K562 (cell line): ENCODE measurements around the gene MPRIP. TPM values are rescaled to one million over a fixed set of nuclear protein-coding genes. Genes with fewer than 3 reads are reported as not detected.

Experiments used
- ATAC-seq: fragments of 200-7000 bp; cut with Tn5 transposase; 3 replicates; pipeline ENCODE4 v1.9.1; 2020; ENCODE audit warnings: moderate library complexity
- BruUV-seq: library from RNA; stranded (reverse); fragments of 400-500 nt; replicated peaks from 2 replicates; lab custom pipeline; 2021; lab: Mats Ljungman, UMichigan
- CTCF ChIA-PET: fragments of 300-600 bp; formaldehyde crosslinking; extraction: SDS; loops from one replicate; lab custom pipeline; 2021; ENCODE audit warnings: low intra/inter-chr PET ratio; lab: Yijun Ruan, JAX
- POLR2A ChIA-PET: fragments of 300-600, 350-650 bp; sonication (Branson Sonifier 250); formaldehyde crosslinking; extraction: SDS; loops from one replicate; lab custom pipeline; 2021; ENCODE audit warnings: antibody characterized with exemption, inconsistent platforms; lab: Yijun Ruan, JAX
- DNase-seq, 4 experiments: peaks; one replicate each; pipeline versions ENCODE4 v3.0.0 to v3.0.0-alpha.2; 2011 to 2018; ENCODE audit warnings: low spot score in 3 of 4, mixed read lengths in 3 of 4; ENCODE audit errors: extremely low read depth in 1 of 4
- FAIRE-seq: peaks from 2 replicates; lab custom pipeline; 2011; peaks lifted over from hg19 to GRCh38; lab: Jason Lieb, UNC
- H2AFZ ChIP-seq: 2 replicates; pipeline ENCODE4 v1.6.0; 2011; ENCODE audit warnings: low read depth, low read length, control low read depth, inconsistent platforms
- H3K27ac ChIP-seq: fragments of 200-600 bp; 3 replicates; pipeline ENCODE4 v1.8.0; 2011; ENCODE audit warnings: low read depth, mild to moderate bottlenecking, control low read depth, inconsistent platforms, low read length, moderate library complexity, mixed read lengths; ENCODE audit errors: extremely low read depth
- H3K27me3 ChIP-seq, 2 experiments: fragments of 300-600 bp in 1 of 2; 2 replicates in 1 of 2; 3 replicates in 1 of 2; pipeline versions ENCODE4 v1.6.0 to v1.8.0; 2011; ENCODE audit warnings: inconsistent platforms in 2 of 2, low read length in 2 of 2, mild to moderate bottlenecking in 1 of 2, mixed read lengths in 1 of 2, moderate library complexity in 1 of 2; ENCODE audit not compliant: control insufficient read depth in 2 of 2, insufficient read depth in 2 of 2
- H3K36me3 ChIP-seq: fragments of 300-600 bp; 3 replicates; pipeline ENCODE4 v1.8.0; 2011; ENCODE audit warnings: mild to moderate bottlenecking, low read length, inconsistent platforms; ENCODE audit not compliant: control insufficient read depth, insufficient read depth
- H3K4me1 ChIP-seq, 2 experiments: fragments of 200-600 bp in 1 of 2; replicated peaks in 1 of 2; 2 replicates in 1 of 2; 3 replicates in 1 of 2; pipeline versions ENCODE4 v1.5.1 to v1.8.0; 2011; ENCODE audit warnings: inconsistent platforms in 2 of 2, low read length in 2 of 2, mild to moderate bottlenecking in 1 of 2, mixed read lengths in 1 of 2, moderate library complexity in 1 of 2; ENCODE audit not compliant: control insufficient read depth in 2 of 2, insufficient read depth in 2 of 2
- H3K4me2 ChIP-seq: 2 replicates; pipeline ENCODE4 v1.6.1; 2011; ENCODE audit warnings: low read length, control low read depth, inconsistent platforms, mixed read lengths; ENCODE audit not compliant: insufficient read depth
- H3K4me3 ChIP-seq: fragments of 200-600 bp; sonication (generic), shearing (Covaris generic); 2 replicates; pipeline ENCODE4 v1.5.1; 2016; ENCODE audit warnings: control low read depth, inconsistent platforms
- H3K79me2 ChIP-seq: fragments of 200-600 bp; 3 replicates; pipeline ENCODE4 v1.8.0; 2011; ENCODE audit warnings: low read length, inconsistent platforms; ENCODE audit not compliant: control insufficient read depth, insufficient read depth
- H3K9ac ChIP-seq, 2 experiments: 2 replicates each; pipeline versions ENCODE4 v1.6.0 to v1.6.1; 2011; ENCODE audit warnings: low read depth in 2 of 2, low read length in 2 of 2, control low read depth in 1 of 2, inconsistent platforms in 1 of 2, mild to moderate bottlenecking in 1 of 2, mixed read lengths in 1 of 2; ENCODE audit not compliant: insufficient read depth in 1 of 2
- H3K9me1 ChIP-seq: one replicate; pipeline ENCODE4 v1.6.0; 2011; ENCODE audit warnings: inconsistent platforms, mild to moderate bottlenecking, low read length, moderate library complexity; ENCODE audit not compliant: control insufficient read depth, insufficient read depth
- H3K9me3 ChIP-seq: replicated peaks from 2 replicates; pipeline ENCODE4 v1.5.1; 2011; ENCODE audit warnings: low read depth, low read length, inconsistent platforms; ENCODE audit not compliant: control insufficient read depth, insufficient read depth
- H4K20me1 ChIP-seq: replicated peaks from 2 replicates; pipeline ENCODE4 v1.6.1; 2011; ENCODE audit warnings: low read length, inconsistent platforms, mixed read lengths; ENCODE audit not compliant: control insufficient read depth, insufficient read depth
- ESRRA ChIP-seq: fragments of 450-650 bp; IDR thresholded peaks from 2 replicates; pipeline ENCODE4 v1.6.1; 2014; ENCODE audit warnings: low read depth, mild to moderate bottlenecking, moderate library complexity, borderline replicate concordance
- GATA2 ChIP-seq: sonication (generic); formaldehyde crosslinking; IDR thresholded peaks from 2 replicates; pipeline ENCODE4 v1.4.0; 2020; ENCODE audit warnings: mild to moderate bottlenecking, missing genetic modification reagents
- ZNF217 ChIP-seq: sonication (generic); formaldehyde crosslinking; IDR thresholded peaks from 2 replicates; pipeline ENCODE4 v1.8.0; 2022; ENCODE audit warnings: mild to moderate bottlenecking, missing genetic modification reagents
- ZNF717 ChIP-seq: fragments of 250-450 bp; sonication (Bioruptor Pico); IDR thresholded peaks from 2 replicates; pipeline ENCODE4 v1.5.0; 2021
- WGBS: fragments of 100-300 bp; shearing (Covaris generic); methylation state at CpG from one replicate; pipeline ENCODE4 v1.1.6; 2016; ENCODE audit warnings: low coverage, mixed read lengths; ENCODE audit not compliant: insufficient coverage; ENCODE audit errors: missing lambda C conversion rate; 5-methylcytosine and 5-hydroxymethylcytosine counted together
- in situ Hi-C: fragments of 300-500 bp; cut with MboI; formaldehyde crosslinking; loops from 4 replicates; pipeline ENCODE4 v1.15.0; 2018; ENCODE audit warnings: inconsistent platforms, mixed read lengths
- intact Hi-C: fragments of 100-400 bp; cut with micrococcal nuclease; formaldehyde crosslinking; loops from 2 replicates; pipeline ENCODE4 v1.14.2; 2022
- polyA plus RNA-seq, 8 experiments: library from polyadenylated mRNA; depleted of rRNA in 4 of 8; stranded (reverse) in 5 of 8; unstranded in 3 of 8; fragments of >200 nt; fragmentation: Nextera tagmentation in 2 of 8; fragmentation: Illumina TruSeq in 1 of 8; extraction: Ambion mirVana in 2 of 8; extraction: Trizol in 1 of 8; gene quantifications; 2 replicates each; pipeline versions ENCODE4 v1.2.1 to v1.2.3, GENCODE V29; 2011 to 2014; ENCODE audit warnings: inconsistent platforms in 1 of 8, missing spikeins in 1 of 8
- total RNA-seq, 7 experiments: library from RNA; depleted of rRNA in 6 of 7; stranded (reverse); fragments of >200 nt in 6 of 7; fragmentation: Illumina TruSeq in 2 of 7; extraction: Trizol in 2 of 7; gene quantifications; 2 replicates each; pipeline versions ENCODE4 v1.2.1 to v1.2.3, GENCODE V29; 2011 to 2021; ENCODE audit warnings: low replicate concordance in 1 of 7
- TF ChIP-seq, protein P1 (sequence below): fragments of 250-450 bp; sonication (Bioruptor Pico); IDR thresholded peaks from 2 replicates; pipeline ENCODE4 v1.9.0; 2021; ENCODE audit warnings: mild to moderate bottlenecking, inconsistent platforms
- TF ChIP-seq, protein P2 (sequence below): sonication (generic); formaldehyde crosslinking; IDR thresholded peaks from 2 replicates; pipeline ENCODE4 v1.8.1; 2022; ENCODE audit warnings: missing genetic modification reagents

Gene MPRIP
- total and polyA plus RNA-seq, 9 of the 15 experiments (the other 6 are each of a cell fraction or from before 2014, with no cell fraction given), result 10.0 to 72.6 (median 30.1) TPM

DNA sequence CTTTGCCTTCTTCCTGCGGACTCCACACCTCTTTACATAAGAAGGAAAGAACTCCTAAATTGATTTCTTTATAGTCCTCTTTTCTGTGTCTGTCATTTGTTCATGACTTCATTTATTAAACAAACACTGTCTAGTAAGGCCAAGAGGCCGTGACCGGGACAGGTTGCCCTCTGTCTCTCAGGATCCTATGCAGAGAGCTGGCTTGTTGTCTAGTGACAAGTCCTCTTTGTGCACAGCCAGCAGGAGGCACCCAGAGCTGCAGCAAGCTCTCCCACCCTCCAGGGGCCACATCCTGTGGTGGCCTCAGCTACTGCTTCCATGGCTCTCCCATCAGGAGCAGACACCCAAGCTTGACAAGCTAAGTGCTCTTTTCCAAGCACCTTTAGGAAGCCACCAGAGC lies 113.3 kb downstream of the MPRIP start:
- 100% methylated on average over 3 of the region's 3 CpGs for WGBS
- H3K9me1 ChIP-seq, result no peaks in the 10 kb centered on the region
- ATAC-seq, result no peak
- no peak for TF ChIP-seq GATA2 (CRISPR knock-in tag)
- TF ChIP-seq ZNF717 (CRISPR knock-in tag), result no peak
- no peak for TF ChIP-seq ZNF217 (CRISPR knock-in tag)
- TF ChIP-seq ESRRA, result no peak
- TF ChIP-seq, protein P1, sequence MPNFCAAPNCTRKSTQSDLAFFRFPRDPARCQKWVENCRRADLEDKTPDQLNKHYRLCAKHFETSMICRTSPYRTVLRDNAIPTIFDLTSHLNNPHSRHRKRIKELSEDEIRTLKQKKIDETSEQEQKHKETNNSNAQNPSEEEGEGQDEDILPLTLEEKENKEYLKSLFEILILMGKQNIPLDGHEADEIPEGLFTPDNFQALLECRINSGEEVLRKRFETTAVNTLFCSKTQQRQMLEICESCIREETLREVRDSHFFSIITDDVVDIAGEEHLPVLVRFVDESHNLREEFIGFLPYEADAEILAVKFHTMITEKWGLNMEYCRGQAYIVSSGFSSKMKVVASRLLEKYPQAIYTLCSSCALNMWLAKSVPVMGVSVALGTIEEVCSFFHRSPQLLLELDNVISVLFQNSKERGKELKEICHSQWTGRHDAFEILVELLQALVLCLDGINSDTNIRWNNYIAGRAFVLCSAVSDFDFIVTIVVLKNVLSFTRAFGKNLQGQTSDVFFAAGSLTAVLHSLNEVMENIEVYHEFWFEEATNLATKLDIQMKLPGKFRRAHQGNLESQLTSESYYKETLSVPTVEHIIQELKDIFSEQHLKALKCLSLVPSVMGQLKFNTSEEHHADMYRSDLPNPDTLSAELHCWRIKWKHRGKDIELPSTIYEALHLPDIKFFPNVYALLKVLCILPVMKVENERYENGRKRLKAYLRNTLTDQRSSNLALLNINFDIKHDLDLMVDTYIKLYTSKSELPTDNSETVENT (CRISPR knock-in tag), result no peak
- TF ChIP-seq, protein P2, sequence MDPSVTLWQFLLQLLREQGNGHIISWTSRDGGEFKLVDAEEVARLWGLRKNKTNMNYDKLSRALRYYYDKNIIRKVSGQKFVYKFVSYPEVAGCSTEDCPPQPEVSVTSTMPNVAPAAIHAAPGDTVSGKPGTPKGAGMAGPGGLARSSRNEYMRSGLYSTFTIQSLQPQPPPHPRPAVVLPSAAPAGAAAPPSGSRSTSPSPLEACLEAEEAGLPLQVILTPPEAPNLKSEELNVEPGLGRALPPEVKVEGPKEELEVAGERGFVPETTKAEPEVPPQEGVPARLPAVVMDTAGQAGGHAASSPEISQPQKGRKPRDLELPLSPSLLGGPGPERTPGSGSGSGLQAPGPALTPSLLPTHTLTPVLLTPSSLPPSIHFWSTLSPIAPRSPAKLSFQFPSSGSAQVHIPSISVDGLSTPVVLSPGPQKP, result no peak
- no TSS peak for BruUV-seq
- no peak overlapping the region for H3K4me2 ChIP-seq
- no peak for FAIRE-seq
- no peak for DNase-seq
- no peaks in the 10 kb centered on the region; a peak in 1 of 5 replicates for H3K4me1 ChIP-seq
- H3K27me3 ChIP-seq, result no peaks in the 10 kb centered on the region
- H3K27ac ChIP-seq, result no peak overlapping the region
- no peaks in the 10 kb centered on the region for H3K9me3 ChIP-seq
- ChIA-PET CTCF (no interaction called here), POLR2A (no interaction called here)
- H3K79me2 ChIP-seq, result no peaks in the 10 kb centered on the region
- no peak overlapping the region for H3K9ac ChIP-seq
- intact Hi-C loops, result no loop called here
- H3K4me3 ChIP-seq, result no peak overlapping the region
- no peak overlapping the region for H2AFZ ChIP-seq
- in situ Hi-C loops, result no loop called here
- H4K20me1 ChIP-seq, result no peaks in the 10 kb centered on the region
- peaks cover 37% of the 10 kb centered on the region; the same call in 2 of the 3 replicates for H3K36me3 ChIP-seq
